LNCaP clone FGC (cell line): Measurements from ENCODE around the gene PCSK4.

Experiments used
- DNase-seq: peaks from one replicate; pipeline ENCODE4 v3.0.0-alpha.2; 2011; ENCODE audit warnings: low read depth
- H3K4me3 ChIP-seq: 2 replicates; pipeline ENCODE4 v1.5.1; 2011; ENCODE audit warnings: mild to moderate bottlenecking, low read depth, low read length, control low read depth
- CTCF ChIP-seq: IDR thresholded peaks from 2 replicates; pipeline ENCODE4 v1.5.1; 2012; ENCODE audit warnings: mild to moderate bottlenecking; ENCODE audit not compliant: control insufficient read depth, insufficient read depth; ENCODE audit errors: extremely low read depth

PCSK4 gene

DNA sequence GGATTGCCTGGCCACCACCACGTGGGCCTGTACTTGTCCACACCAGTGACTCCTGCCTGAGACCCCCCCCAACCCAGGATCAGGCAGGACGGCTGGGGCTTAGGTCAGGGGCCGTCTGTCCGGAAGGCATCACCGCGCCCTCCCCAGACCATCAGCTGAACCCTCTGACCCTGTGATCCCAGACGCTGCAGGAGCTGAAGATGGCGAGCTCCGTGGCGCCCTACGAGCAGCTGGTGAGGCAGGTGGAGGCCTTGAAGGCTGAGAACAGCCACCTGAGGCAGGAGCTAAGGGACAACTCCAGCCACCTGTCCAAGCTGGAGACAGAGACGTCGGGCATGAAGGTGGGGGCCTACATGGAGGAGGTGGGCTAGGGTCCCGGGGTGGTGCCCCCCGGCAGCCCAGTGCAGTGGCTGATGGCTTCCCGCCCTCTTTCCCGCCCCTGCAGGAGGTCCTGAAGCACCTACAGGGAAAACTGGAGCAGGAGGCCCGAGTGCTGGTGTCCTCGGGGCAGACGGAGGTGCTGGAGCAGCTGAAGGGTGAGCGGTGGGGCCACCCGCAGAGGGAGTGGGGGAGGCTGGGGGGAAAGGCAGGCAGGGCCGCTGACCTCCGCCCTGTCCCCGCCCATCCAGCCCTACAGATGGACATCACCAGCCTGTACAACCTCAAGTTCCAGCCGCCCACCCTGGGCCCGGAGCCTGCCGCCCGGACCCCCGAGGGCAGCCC lies 37.2 kb downstream of the PCSK4 start:
- TF ChIP-seq CTCF = no peak
- H3K4me3 ChIP-seq = no peak overlapping the region
- DNase-seq = no peak

DNA sequence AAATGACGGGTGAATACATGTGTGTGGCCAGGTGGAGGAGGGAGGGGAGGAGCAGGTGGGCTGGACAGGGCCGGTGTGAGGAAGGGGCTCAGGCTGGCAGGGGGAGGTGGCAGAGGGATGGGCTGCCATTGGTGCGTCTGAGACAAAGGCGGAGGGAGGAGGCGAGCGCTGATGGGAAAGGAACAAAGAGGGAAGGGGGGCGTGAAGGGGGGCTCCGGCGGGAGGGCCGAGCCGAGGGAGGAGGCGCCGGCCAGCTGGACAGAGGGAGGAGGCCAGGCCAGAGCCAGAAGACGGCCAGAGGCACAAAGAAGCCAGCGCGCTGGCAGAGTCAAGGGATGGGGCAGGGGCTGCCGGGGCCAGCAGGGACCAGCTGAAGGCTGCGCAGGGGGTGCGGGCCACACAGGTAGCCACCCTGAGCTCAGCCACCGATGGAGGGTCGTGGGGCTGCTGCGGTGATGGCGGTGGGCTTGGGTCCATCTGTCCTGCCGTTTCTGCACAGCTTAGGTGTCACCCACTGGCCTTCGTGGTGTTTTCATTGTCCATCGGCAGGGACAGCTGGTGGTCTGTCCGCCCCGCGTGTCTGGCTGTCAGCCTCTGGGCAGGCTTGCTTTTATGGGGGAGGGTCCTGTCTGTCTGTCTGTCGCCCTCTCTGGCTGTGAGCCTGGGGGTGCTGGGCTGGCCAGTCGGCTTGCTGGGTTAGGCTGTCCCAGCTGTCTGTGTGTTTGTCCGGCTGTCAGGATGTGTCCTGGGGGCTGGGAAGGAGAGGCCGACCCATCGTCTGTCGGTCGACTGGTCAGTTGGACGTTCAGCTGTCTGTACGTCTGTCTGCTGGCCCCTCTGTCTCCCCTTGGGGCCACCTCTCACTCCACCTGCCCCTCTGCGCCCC lies 38.0 kb downstream of the PCSK4 start:
- no peak for DNase-seq
- no peak overlapping the region for H3K4me3 ChIP-seq
- no peak for TF ChIP-seq CTCF

GRCh38 chr19:1450735-1451731 lies 39.1 kb downstream of the PCSK4 start:
- no peak overlapping the region for H3K4me3 ChIP-seq
- TF ChIP-seq CTCF = no peak
- no peak for DNase-seq

GRCh38 chr19:1449467-1450442 lies 40.4 kb downstream of the PCSK4 start, which contains the start of gene APC2:
APC2 (plus strand) TSS chr19:1450121; CDS start chr19:1453002, 2,881 bp downstream.
- no peak within 1 kb of the TSS for H3K4me3 ChIP-seq
- no peak for DNase-seq
- no peak for TF ChIP-seq CTCF

DNA sequence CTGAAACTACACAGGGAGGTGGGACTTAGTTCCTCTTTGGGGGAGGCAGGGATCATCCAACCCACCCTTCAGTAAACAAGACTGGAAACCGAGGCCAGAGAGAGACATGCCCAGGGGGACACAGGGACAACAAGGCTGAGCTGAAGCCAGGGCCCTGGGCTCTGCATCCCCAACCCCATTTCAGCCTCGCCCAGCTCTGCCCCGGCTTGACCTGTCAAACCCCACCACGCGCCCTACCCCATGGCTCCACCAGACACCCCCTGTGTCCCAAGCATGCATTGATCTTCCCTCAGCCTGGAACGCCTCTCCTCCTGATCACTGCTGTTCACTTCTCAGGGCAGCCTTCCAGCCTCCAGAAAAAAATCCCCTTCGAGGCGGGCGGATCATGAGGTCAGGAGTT lies 42.2 kb downstream of the PCSK4 start:
- H3K4me3 ChIP-seq = no peak overlapping the region
- DNase-seq = no peak
- TF ChIP-seq CTCF = no peak
